Heart right ventricle (tissue), 16 donors: Measurements from ENCODE around the gene DZANK1. TPM values are rescaled to one million over a fixed set of nuclear protein-coding genes. Genes with fewer than 3 reads are reported as not detected.
A peak's percentile ranks its signal among the peaks of the same experiment; 100 is the strongest.

Experiments used
- ATAC-seq, 8 donors: fragments of 200-7000 bp; cut with Tn5 transposase; one replicate each; pipeline ENCODE4 v1.9.1; 2020; ENCODE audit warnings: mild to moderate bottlenecking in 8 of 8, moderate library complexity in 8 of 8, moderate number of reproducible peaks in 1 of 8
- DNase-seq, 2 donors: peaks; one replicate each; pipeline ENCODE4 v3.0.0-alpha.2; 2020
- H3K27ac ChIP-seq, 10 donors: fragments of 200-600 bp; sonication (generic) in 2 of 10; one replicate each; pipeline versions ENCODE4 v1.5.0 to v1.8.0; 2020 to 2022; ENCODE audit warnings: mild to moderate bottlenecking in 3 of 10
- H3K27me3 ChIP-seq, 7 donors: fragments of 200-600 bp; one replicate each; pipeline ENCODE4 v1.8.0; 2021 to 2022; ENCODE audit warnings: mild to moderate bottlenecking in 2 of 7
- H3K36me3 ChIP-seq, 9 donors: fragments of 200-600 bp; sonication (generic) in 1 of 9; one replicate each; pipeline versions ENCODE4 v1.5.0 to v1.8.0; 2020 to 2022; ENCODE audit warnings: mild to moderate bottlenecking in 2 of 9
- H3K4me1 ChIP-seq, 9 donors: fragments of 200-600 bp; sonication (generic) in 1 of 9; one replicate each; pipeline versions ENCODE4 v1.5.0 to v1.8.0; 2020 to 2022; ENCODE audit warnings: mild to moderate bottlenecking in 4 of 9
- H3K4me3 ChIP-seq, 10 donors: fragments of 200-600 bp; sonication (generic) in 2 of 10; one replicate each; pipeline versions ENCODE4 v1.5.0 to v1.8.0; 2020 to 2022; ENCODE audit warnings: mild to moderate bottlenecking in 7 of 10, moderate library complexity in 2 of 10
- H3K9me3 ChIP-seq, 11 donors: fragments of 200-600 bp in 10 of 11; sonication (generic) in 2 of 11; one replicate each; pipeline versions ENCODE4 v1.5.0 to v1.8.0; 2013 to 2022; ENCODE audit warnings: mild to moderate bottlenecking in 2 of 11, control low read depth in 1 of 11, moderate library complexity in 1 of 11
- WGBS, 2 donors: extraction: QIAGEN DNeasy Blood & Tissue Kit; methylation state at CpG; one replicate each; pipeline ENCODE4 v1.1.7; 2013; ENCODE audit warnings: inconsistent platforms in 1 of 2; 5-methylcytosine and 5-hydroxymethylcytosine counted together
- intact Hi-C, 10 donors: fragments of 100-400 bp; cut with DNase I; formaldehyde crosslinking; loops; one replicate each; pipeline versions ENCODE4 v1.11.1 to v1.14.2; 2022
- polyA plus RNA-seq, 2 donors: library from polyadenylated mRNA; stranded (reverse); fragments of 200-250 nt; gene quantifications; one replicate each; pipeline ENCODE4 v1.2.3, GENCODE V29; 2013
- total RNA-seq, 10 donors: library from RNA; stranded (reverse); fragmentation: NEBNext Ultra II Directional in 3 of 10; extraction: Animal tissue kit (Norgen Biotek cat#: 25700) in 3 of 10; gene quantifications; one replicate each; pipeline versions ENCODE4 v1.2.1 to v1.2.4, GENCODE V29; 2021 to 2023
- TF ChIP-seq, protein P1 (sequence below), 9 donors: fragments of 200-600 bp; sonication (generic) in 2 of 9; IDR thresholded peaks; one replicate each; pipeline versions ENCODE4 v1.5.0 to v1.8.0; 2021 to 2022; ENCODE audit warnings: antibody characterized with exemption in 9 of 9, mild to moderate bottlenecking in 5 of 9, moderate library complexity in 1 of 9
- donor health status: Arrhythmogenic right ventricular cardiomyopathy.
- donor health status: ischemic (EF 13 %, LVEDD 7.1; RV severe dilation, severe dysfunction).
- donor health status: healthy with polysubstance abuse.
- donor health status: DM: no; HTN: yes; CAD: no.
- donor health status: DM: no; HTN: no; CAD: no.
- donor health status: ischemic (EF 25% LVEDD 6.9; RV normal size, moderate dysfunction).
- donor health status: ischemic (EF 25% LVEDD 5.7; RV mildly dilated, moderate dysfunction).
- donor health status: healthy.
- donor health status: DM: yes; HTN: yes; CAD: no.
- donor health status: Ischemic cardiomyopathy.
- donor health status: ischemic (EF 35%, LVEDD 5.7; RV mildly dilated, moderate dysfunction).
- donor health status: nonischemic (EF 11% LVEDD 7.7; RV severe dilation, severe dysfunction).
- donor health status: DM: yes; HTN: yes; CAD: no.
- donor health status: PGD.
- donor health status: ischemic (EF 29% LVEDD 5.4; RV normal size, mild dysfunction).
- donor health status: nonischemic (EF 23%, LVEDD 6.1; RV moderate dilation, normal function).

Gene DZANK1
- total and polyA plus RNA-seq, 12 donors: 0.35 to 1.7 (median 0.83) TPM

DNA sequence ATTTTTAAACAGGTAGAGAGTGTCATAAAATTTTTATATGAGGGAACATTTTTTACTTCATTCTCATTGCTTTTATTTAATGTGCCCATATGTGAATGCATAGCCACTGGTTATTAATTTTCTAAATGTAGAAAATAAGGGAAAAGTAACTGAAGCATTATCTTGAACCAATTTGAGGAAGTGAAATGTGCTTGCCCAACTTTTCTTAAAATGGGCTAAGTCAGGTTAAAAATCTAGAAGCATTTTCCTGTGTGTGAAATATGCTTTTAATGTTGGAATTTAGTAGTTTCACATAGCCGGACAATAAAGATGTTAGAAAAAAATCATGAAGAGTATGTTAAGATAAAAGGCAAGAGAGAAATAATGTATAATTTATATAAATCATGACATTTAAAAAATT is 44.7 kb upstream of the DZANK1 start:
- H3K36me3 ChIP-seq: peaks cover 0 to 71% (median 19%) of the 10 kb centered on the region in 9 donors
- DNase-seq: no peak
- H3K4me3 ChIP-seq: no peak overlapping the region
- ATAC-seq: no peak
- intact Hi-C loops: no loop called here
- WGBS, 2 donors: 93 to 94% methylated on average over 1 of the region's 1 CpG
- H3K27me3 ChIP-seq: no peaks in the 10 kb centered on the region
- peaks cover 0 to 52% (median 14%) of the 10 kb centered on the region in 9 donors for H3K4me1 ChIP-seq
- TF ChIP-seq, protein P1, sequence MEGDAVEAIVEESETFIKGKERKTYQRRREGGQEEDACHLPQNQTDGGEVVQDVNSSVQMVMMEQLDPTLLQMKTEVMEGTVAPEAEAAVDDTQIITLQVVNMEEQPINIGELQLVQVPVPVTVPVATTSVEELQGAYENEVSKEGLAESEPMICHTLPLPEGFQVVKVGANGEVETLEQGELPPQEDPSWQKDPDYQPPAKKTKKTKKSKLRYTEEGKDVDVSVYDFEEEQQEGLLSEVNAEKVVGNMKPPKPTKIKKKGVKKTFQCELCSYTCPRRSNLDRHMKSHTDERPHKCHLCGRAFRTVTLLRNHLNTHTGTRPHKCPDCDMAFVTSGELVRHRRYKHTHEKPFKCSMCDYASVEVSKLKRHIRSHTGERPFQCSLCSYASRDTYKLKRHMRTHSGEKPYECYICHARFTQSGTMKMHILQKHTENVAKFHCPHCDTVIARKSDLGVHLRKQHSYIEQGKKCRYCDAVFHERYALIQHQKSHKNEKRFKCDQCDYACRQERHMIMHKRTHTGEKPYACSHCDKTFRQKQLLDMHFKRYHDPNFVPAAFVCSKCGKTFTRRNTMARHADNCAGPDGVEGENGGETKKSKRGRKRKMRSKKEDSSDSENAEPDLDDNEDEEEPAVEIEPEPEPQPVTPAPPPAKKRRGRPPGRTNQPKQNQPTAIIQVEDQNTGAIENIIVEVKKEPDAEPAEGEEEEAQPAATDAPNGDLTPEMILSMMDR (IDR thresholded peaks at IDR 0.05): no peak
- no peaks in the 10 kb centered on the region for H3K9me3 ChIP-seq
- peak overlapping the region in 1 of 10 donors; percentile 59 for H3K27ac ChIP-seq

DNA sequence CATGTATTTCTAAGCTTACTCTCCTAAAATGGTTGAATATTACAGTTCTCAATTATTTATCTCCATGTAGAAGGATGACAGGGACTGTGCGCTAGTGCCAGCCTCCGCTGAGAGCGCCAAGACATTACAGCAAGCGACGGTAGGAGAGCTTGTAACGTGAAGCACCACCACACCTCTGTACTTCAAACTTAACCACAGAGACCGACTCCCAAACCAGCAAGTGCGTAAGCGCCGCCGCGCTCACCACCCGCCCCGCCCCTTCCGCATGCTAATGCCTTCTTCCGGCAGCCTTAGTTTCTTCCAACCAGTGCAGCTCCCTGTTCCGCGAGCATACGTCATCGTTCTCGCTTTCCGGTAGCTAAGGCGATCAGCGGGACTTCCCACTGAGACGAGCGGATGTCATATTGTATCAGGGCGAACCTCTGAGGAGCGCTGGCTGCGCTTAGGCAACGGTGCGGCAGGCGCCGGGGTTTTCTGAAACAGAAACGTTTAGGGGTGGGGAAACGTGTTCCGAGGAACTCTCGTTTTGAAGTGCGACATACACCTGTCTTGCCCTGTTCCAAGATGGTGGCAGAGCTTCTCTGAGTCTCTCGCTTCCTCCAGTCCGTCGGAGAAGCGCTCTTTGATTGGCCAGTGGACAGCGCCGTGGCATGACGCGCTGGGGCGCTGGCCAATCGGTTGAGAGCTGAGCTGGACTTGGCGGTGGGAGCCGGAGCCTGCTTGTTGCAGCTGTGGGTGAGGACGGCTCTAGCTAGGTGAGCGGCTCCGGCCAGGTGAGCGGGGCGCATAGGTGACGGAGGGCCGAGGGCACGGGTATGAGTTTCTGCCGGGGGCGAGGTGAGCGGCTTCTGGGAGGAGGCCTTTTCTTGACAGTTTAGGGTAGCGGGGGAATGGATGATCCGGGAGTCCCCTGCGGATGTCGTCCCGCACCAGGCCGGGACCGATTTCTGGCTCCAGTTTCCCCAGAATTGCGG is 40.7 kb upstream of the DZANK1 start, which contains the start of gene SEC23B:
SEC23B (plus strand) TSS at position 723 of the 974 bp plus-strand sequence. CDS start 2,896 bp downstream, outside the sequence.
- peak; percentile 98 to 99 (median 99) for ATAC-seq
- Histone ChIP-seq H3K36me3 (peaks cover 0 to 31% (median 9%) of the 10 kb centered on the region in 9 donors), H3K4me3 (peak within 1 kb of the TSS; percentile 50 to 95 (median 79)), H3K9me3 (no peaks in the 10 kb centered on the region), H3K27ac (peak within 1 kb of the TSS; percentile 80 to 100 (median 93)), H3K4me1 (peaks cover 0 to 48% (median 14%) of the 10 kb centered on the region in 9 donors), H3K27me3 (peaks cover 0 to 14% (median 10%) of the 10 kb centered on the region in 7 donors)
- WGBS, 2 donors: 0% methylated on average over 69 of the region's 69 CpGs
- TF ChIP-seq, protein P1 (IDR thresholded peaks at IDR 0.05): no peak
- DNase-seq: peak; percentile 95 to 97
- intact Hi-C loops: loop anchor here in 7 of 10 donors (1.0 to 5.0 kb wide), 6 partner anchors 10 to 220 kb away; partner anchors contain the start of genes SMIM26 (in 5 of the 7), DZANK1 (in 4 of the 7), POLR3F (in 4 of the 7) and RBBP9 (in 2 of the 7)

DNA sequence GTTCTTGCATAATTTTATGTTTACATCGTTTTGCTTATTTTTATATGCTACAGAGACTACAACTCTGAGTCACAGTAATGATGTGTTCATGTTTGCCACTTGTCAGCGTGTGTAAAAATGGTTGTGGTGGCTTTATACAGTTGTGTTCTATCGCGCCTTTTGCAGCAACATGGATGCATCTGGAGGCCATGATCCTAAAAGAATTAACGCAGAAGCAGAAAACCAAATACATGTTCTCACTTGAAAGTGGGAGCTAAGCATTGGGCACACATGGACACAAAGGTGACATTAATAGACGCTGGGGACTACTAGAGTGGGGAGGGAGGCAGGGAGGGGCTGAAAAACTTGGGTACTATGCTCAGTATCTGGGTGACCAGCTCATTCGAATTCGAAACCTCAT is 39.9 kb upstream of the DZANK1 start:
- intact Hi-C loops: loop anchor here in 7 of 10 donors (1.0 to 5.0 kb wide), 6 partner anchors 9 to 219 kb away; partner anchors contain the start of genes SMIM26 (in 5 of the 7), DZANK1 (in 4 of the 7), POLR3F (in 4 of the 7) and RBBP9 (in 2 of the 7)

More for the DNA sequence above, 39.9 kb upstream of the DZANK1 start:
- DNase-seq (no peak), ATAC-seq (no peak)
- peaks cover 0 to 40% (median 14%) of the 10 kb centered on the region in 9 donors for H3K4me1 ChIP-seq
- no peaks in the 10 kb centered on the region for H3K9me3 ChIP-seq
- H3K27ac ChIP-seq: peak overlapping the region; percentile 80 to 100 (median 93)
- H3K27me3 ChIP-seq: peaks cover 0 to 14% (median 10%) of the 10 kb centered on the region in 7 donors
- peaks cover 0 to 24% (median 6%) of the 10 kb centered on the region in 9 donors for H3K36me3 ChIP-seq
- peak overlapping the region; percentile 50 to 95 (median 79) for H3K4me3 ChIP-seq
- WGBS, 2 donors: 59 to 61% methylated on average over 8 of the region's 8 CpGs
- TF ChIP-seq, protein P1 (IDR thresholded peaks at IDR 0.05): no peak
